ENCODE measurements around the gene ARHGEF25. TPM values are rescaled to one million over a fixed set of nuclear protein-coding genes. Genes with fewer than 3 reads are reported as not detected.

Gene ARHGEF25
- total RNA-seq, 4 donors from 2014 or later = 14.7 to 28.8 (median 20.0) TPM

DNA sequence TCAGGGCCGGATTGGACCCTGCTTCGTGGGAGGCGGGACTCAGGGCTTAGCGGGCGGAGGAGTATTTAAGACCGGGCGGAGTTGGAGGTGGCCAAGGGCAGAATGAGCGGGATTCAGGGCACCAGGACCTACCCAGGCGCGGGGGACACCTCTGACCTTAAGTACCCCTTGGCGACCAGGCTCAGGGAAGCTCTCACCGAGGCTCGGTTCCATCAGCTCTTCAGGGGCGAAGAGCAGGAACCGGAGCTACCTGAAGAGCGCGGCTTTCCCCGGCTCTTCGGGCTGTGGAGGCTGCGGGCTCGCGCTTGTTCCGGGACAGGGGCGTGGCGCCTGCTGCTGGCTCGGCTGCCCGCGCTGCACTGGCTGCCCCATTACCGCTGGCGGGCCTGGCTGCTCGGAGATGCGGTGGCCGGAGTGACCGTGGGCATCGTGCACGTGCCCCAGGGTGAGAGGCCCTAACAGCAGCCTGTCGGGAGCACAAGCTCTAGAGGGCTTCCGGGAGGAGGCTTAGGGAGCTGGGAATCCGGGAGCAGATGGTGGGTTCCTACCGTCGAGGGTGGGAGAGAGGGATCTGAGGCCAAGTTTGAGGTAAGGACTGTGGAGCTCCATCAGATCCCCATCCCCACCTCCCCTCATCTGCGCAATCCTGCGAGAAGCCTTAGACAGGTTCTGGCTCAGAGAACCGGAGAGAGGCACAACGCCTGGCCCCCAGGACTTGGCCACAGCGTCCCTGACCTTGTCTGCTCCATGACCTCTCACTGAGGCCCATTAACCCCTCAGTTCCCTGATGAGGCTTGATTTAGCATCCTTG lies 8.4 kb downstream of the ARHGEF25 start:
- no peak for ATAC-seq (ENCODE audit: low FRiP score)
- no peak for DNase-seq (ENCODE audit: low spot score)
- TF ChIP-seq, protein P1, sequence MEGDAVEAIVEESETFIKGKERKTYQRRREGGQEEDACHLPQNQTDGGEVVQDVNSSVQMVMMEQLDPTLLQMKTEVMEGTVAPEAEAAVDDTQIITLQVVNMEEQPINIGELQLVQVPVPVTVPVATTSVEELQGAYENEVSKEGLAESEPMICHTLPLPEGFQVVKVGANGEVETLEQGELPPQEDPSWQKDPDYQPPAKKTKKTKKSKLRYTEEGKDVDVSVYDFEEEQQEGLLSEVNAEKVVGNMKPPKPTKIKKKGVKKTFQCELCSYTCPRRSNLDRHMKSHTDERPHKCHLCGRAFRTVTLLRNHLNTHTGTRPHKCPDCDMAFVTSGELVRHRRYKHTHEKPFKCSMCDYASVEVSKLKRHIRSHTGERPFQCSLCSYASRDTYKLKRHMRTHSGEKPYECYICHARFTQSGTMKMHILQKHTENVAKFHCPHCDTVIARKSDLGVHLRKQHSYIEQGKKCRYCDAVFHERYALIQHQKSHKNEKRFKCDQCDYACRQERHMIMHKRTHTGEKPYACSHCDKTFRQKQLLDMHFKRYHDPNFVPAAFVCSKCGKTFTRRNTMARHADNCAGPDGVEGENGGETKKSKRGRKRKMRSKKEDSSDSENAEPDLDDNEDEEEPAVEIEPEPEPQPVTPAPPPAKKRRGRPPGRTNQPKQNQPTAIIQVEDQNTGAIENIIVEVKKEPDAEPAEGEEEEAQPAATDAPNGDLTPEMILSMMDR (IDR thresholded peaks at IDR 0.05) = no peak

DNA sequence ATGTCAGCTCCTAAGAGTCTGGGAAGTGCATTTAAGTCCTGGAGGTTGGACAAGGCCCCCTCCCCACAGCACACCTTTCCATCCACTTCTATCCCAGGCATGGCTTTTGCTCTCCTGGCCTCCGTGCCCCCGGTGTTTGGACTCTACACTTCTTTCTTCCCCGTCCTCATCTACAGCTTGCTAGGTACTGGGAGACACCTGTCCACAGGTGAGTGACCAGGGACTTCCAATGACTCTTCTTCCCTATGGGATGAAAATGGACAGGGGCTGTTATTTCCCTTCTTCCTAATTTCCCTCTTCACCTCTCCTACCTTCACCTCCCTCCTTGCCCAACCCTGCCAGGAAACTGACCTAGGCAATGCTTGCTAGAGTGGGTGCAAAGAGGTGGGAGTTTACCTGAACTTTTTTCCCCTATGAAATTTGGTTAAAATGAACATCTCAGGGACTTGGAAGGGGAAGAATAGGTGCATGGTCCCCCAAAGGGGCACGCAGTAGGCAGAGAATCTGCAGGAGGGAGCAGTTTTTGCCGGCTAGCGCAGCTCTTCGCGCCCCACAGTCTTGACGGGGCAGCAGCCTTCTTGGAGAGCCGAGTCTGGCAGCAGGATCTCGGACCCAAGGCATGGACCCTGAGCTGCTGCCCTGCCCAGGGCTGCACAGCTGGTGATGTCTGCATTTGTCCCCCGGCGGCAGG lies 9.2 kb downstream of the ARHGEF25 start:
- ATAC-seq (ENCODE audit: low FRiP score) = no peak

DNA sequence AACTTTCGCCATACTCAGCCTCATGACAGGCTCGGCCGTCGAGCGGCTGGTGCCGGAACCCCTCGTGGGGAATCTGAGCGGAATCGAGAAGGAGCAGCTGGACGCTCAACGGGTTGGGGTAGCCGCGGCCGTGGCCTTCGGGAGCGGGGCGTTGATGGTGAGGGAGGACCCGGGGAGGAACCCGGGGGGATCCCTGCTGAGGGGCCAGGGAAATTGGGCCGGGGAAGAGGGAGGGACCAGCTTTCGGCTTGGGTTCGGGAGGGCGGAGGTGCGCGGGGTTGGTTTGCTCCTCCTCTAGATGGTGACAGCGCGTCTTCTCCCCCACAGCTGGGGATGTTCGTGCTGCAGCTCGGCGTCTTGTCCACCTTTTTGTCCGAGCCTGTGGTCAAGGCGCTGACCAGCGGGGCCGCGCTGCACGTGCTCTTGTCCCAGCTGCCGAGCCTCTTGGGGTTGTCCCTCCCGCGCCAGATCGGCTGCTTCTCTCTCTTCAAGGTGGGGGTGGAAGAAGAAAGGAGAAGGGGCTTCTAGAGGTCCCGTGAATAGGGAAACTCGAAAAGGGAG lies 9.8 kb downstream of the ARHGEF25 start:
- TF ChIP-seq, protein P1 (IDR thresholded peaks at IDR 0.05) = no peak
- DNase-seq (ENCODE audit: low spot score) (no peak), ATAC-seq (ENCODE audit: low FRiP score) (no peak)

More for the DNA sequence above, 9.2 kb downstream of the ARHGEF25 start:
- TF ChIP-seq, protein P1 (IDR thresholded peaks at IDR 0.05) = no peak
- DNase-seq (ENCODE audit: low spot score) = no peak

DNA sequence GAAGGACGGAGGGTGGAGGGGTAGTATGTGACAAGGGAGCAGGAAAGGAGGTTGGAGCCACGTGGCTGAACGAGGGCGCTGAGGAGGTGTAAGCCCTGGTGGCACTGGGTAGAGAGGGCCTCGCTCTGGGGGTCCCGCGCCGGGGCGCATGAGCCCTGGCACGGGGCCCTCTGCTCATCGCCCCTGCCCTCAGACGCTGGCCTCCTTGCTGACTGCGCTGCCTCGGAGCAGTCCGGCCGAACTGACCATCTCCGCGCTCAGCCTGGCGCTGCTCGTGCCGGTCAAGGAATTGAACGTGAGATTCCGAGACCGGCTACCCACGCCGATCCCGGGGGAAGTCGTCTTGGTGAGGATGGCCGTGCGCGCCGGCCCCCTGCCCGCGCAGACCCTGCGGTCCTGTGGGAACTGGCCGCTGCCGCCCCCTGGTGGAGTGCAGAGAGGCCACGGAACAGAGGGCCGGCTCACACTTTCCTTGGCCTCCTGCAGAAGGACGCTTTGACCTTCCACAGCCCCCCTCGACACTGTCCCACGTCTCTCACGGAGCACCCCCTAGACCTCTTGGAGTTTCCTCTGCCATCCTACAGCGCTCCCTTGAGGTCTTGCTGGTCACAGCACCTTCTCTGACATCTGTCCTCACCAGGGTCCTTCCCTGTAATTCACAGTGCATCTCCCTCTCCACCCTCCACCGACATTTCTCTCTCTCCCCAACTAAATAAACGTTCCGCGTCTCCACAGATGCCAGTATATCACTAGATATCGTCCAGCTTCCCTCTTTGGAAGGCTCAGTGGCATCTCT lies 10.5 kb downstream of the ARHGEF25 start:
- ATAC-seq (ENCODE audit: low FRiP score) (peak; percentile 53), DNase-seq (ENCODE audit: low spot score) (peak; percentile 75)
- TF ChIP-seq, protein P1 (IDR thresholded peaks at IDR 0.05) = peak in 1 of 3 donors; percentile 46

DNA sequence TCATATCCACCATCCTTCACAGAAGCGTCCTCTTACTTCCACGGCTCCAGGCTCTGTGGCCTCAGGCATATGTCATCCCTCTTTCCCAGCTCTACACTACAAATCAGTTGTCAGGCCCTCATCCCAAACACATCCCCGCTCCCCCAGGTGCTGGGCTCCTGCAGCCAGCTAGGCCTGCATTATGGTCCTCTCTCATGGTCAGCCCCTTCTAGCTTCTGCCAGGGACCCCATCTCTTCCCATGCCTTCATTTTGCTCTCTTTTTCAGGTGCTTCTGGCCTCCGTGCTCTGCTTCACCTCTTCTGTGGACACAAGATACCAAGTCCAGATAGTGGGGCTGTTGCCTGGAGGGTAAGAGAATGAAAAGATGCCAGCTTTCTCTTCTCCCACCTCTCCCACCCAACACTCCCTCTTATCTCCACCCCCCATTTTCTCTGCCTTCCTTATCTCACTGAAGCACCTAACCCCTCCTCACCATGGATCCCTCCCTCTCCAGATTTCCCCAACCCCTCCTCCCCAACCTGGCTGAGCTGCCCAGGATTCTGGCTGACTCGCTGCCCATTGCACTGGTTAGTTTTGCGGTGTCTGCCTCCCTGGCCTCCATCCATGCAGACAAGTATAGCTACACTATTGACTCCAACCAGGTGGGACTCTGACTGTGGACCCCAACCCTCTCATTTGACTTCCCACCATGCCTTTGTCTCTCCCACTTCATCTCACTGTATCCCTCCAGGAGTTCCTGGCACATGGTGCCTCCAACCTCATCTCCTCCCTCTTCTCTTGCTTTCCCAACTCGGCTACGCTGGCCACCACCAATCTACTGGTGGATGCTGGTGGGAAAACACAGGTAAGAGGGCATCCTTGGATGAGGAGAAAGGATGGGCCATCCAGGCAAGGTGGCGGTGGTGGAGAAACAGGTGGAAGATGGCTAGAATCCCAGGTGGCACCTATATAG lies 11.3 kb downstream of the ARHGEF25 start:
- no peak for ATAC-seq (ENCODE audit: low FRiP score)
- no peak for DNase-seq (ENCODE audit: low spot score)
- TF ChIP-seq, protein P1 (IDR thresholded peaks at IDR 0.05) = no peak

DNA sequence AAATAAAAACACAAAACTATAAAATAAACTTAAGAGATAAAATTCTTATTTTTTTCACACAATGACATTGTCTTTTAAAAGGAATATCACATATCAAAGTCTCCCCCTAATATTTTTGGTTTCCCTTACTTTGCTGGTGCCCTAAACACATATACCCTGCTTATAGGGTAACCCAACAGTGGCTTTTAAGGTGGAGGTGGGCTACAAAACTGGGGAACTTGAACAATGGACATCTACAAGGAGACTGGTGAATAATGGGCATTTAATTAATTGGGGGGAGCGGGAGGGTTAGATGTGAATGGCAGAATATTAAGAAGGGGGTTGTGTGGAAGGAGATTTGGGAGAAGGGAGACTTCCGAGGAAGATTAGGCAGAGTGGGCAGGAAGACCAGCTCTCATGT lies 12.2 kb downstream of the ARHGEF25 start:
- DNase-seq (ENCODE audit: low spot score) (no peak), ATAC-seq (ENCODE audit: low FRiP score) (no peak)
- TF ChIP-seq, protein P1 (IDR thresholded peaks at IDR 0.05) = no peak

Measured in omental fat pad (tissue), 4 donors.